ENCODE measurements around the gene EGFLAM. TPM values are rescaled to one million over a fixed set of nuclear protein-coding genes. Genes with fewer than 3 reads are reported as not detected.

Gene EGFLAM
- total RNA-seq, 1 experiment from 2014 or later: 0.33 TPM

- no peaks in the 10 kb centered on the region for H3K4me1 Mint-ChIP-seq
- WGBS (ENCODE audit: extremely low coverage, insufficient read length, low lambda C conversion rate): no CpG with 5 or more reads among the region's 11 CpGs
- no peak overlapping the region for H3K56ac ChIP-seq (ENCODE audit: insufficient read length, low read depth, low read length)
Observed at GRCh38 chr5:38360323-38361061, 102.1 kb downstream of the EGFLAM start.

More at GRCh38 chr5:38360323-38361061, 102.1 kb downstream of the EGFLAM start:
- Histone ChIP-seq H2BK20ac (ENCODE audit: low read depth, low read length, poor library complexity, severe bottlenecking) (no peak overlapping the region), H2BK15ac (ENCODE audit: low read depth, low read length) (no peak overlapping the region), H3K18ac (ENCODE audit: insufficient read length, low read depth, low read length) (no peak overlapping the region), H2BK120ac (ENCODE audit: low read depth, low read length, poor library complexity, severe bottlenecking) (no peak overlapping the region), H4K5ac (ENCODE audit: insufficient read length, low read depth, low read length) (no peak overlapping the region), H4K20me1 (ENCODE audit: control insufficient read depth, insufficient read depth, insufficient read length) (no peaks in the 10 kb centered on the region), H3K4me2 (ENCODE audit: insufficient read depth, insufficient read length, low read length) (no peak overlapping the region), H3K9ac (ENCODE audit: extremely low read depth, insufficient read length, low read length) (no peak overlapping the region), H3K4me1 (ENCODE audit: insufficient read depth, low read length) (no peaks in the 10 kb centered on the region), H3T11ph (ENCODE audit: low read length) (no peak overlapping the region), H2BK12ac (ENCODE audit: insufficient read length, low read depth, low read length) (no peak overlapping the region), H3K27me3 (ENCODE audit: insufficient read depth, low read length) (no peaks in the 10 kb centered on the region), H3K79me1 (ENCODE audit: insufficient read depth, low read depth, low read length, poor library complexity, severe bottlenecking) (no peaks in the 10 kb centered on the region), H4K8ac (replicated peaks; ENCODE audit: insufficient read length, low read depth, low read length) (no peak overlapping the region), H3K14ac (ENCODE audit: insufficient read depth, low read length) (no peak overlapping the region), H3K23me2 (ENCODE audit: insufficient read length, low read depth, low read length, poor library complexity, severe bottlenecking) (no peaks in the 10 kb centered on the region), H3K79me2 (ENCODE audit: insufficient read depth, low read length) (no peaks in the 10 kb centered on the region), H2BK5ac (ENCODE audit: insufficient read length, low read length) (no peak overlapping the region), H2AK5ac (ENCODE audit: insufficient read length, low read length) (no peak overlapping the region), H2AFZ (ENCODE audit: low read length) (no peak overlapping the region), H3K9me3 (ENCODE audit: control insufficient read depth, low read depth, low read length) (no peaks in the 10 kb centered on the region), H3K27ac (ENCODE audit: insufficient read length, low read depth, low read length) (no peak overlapping the region), H3K4ac (ENCODE audit: low read depth, low read length) (no peak overlapping the region), H4K91ac (ENCODE audit: insufficient read length, low read depth, low read length) (no peak overlapping the region), H3K23ac (ENCODE audit: insufficient read length, low read depth, low read length) (no peak overlapping the region)
- Mint-ChIP-seq H3K4me3 (no peak overlapping the region), H3K27me3 (ENCODE audit: low read depth) (no peaks in the 10 kb centered on the region), H3K9me3 (no peaks in the 10 kb centered on the region), H3K27ac (no peak overlapping the region), H3K36me3 (ENCODE audit: insufficient read depth in 1 of 3, low read depth in 3 of 3) (no peaks in the 10 kb centered on the region)
- no peak for DNase-seq
- TF ChIP-seq CTCF (conservative IDR thresholded peaks at IDR 0.05): no peak
